Measurements from ENCODE around the gene PAX8.

The PAX8 gene

DNA sequence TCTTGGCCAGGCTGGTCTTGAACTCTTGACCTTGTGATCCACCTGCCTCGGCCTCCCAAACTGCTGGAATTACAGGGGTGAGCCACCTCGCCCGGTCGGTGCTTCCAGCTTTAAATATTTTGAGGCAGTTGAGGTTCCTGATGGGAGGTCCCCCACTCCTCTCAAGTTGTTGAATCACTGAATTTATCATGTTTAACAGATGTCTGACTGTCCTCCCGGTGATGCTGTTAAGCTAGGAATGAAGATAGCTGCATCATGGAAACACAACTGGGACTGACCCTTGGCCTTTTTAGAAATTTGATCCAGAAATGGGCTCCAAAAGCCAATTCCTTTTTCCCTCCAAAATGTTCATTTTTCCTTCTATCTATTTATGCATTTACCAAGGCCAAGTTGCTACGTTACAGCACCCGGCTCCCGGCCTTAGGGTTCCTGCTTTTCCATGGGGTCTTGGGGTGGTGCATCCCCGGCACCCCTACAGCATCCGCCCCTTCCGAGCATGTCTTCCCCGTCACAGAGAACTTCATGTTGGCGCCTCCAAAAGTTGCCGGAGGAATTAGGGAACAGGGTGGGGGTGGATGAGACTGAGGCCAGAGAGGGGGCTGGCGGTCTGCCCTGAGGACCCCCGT, 43.9 kb downstream of the PAX8 start:
- no peak for DNase-seq
- peak overlapping the region; percentile 76 for H2AFZ ChIP-seq (ENCODE audit: low read depth, low read length)
- no peaks in the 10 kb centered on the region for H3K27me3 ChIP-seq (ENCODE audit: insufficient read depth, low read length, poor library complexity)
- H3K4me1 ChIP-seq (ENCODE audit: insufficient read depth, low read length) = peaks cover 24% of the 10 kb centered on the region
- peak overlapping the region; percentile 71 for H3K9ac ChIP-seq (ENCODE audit: low read depth, low read length)
- H3K27ac ChIP-seq (ENCODE audit: low read length) = peak overlapping the region; percentile 86
- TF ChIP-seq EZH2 (IDR thresholded peaks at IDR 0.05; ENCODE audit: borderline replicate concordance, low read depth, low read length, severe bottlenecking) = no peak
- TF ChIP-seq, protein P1, sequence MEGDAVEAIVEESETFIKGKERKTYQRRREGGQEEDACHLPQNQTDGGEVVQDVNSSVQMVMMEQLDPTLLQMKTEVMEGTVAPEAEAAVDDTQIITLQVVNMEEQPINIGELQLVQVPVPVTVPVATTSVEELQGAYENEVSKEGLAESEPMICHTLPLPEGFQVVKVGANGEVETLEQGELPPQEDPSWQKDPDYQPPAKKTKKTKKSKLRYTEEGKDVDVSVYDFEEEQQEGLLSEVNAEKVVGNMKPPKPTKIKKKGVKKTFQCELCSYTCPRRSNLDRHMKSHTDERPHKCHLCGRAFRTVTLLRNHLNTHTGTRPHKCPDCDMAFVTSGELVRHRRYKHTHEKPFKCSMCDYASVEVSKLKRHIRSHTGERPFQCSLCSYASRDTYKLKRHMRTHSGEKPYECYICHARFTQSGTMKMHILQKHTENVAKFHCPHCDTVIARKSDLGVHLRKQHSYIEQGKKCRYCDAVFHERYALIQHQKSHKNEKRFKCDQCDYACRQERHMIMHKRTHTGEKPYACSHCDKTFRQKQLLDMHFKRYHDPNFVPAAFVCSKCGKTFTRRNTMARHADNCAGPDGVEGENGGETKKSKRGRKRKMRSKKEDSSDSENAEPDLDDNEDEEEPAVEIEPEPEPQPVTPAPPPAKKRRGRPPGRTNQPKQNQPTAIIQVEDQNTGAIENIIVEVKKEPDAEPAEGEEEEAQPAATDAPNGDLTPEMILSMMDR (IDR thresholded peaks at IDR 0.05; ENCODE audit: borderline replicate concordance, extremely low read depth, low read length, poor library complexity, severe bottlenecking) = no peak
- no peaks in the 10 kb centered on the region for H4K20me1 ChIP-seq (ENCODE audit: insufficient read depth, low read length)
- peaks cover 20% of the 10 kb centered on the region for H3K36me3 ChIP-seq (ENCODE audit: insufficient read depth, low read length)
- peak; percentile 47 for ATAC-seq (ENCODE audit: insufficient read depth, low read depth)
- peak overlapping the region; percentile 66 for H3K4me2 ChIP-seq (ENCODE audit: insufficient read depth, low read length)
- peak overlapping the region; percentile 58 to 83; a peak in 3 of 4 replicates for H3K4me3 ChIP-seq (ENCODE audit: low read depth in 1 of 2, low read length in 2 of 2)
- H3K9me3 ChIP-seq (ENCODE audit: insufficient read depth, low read length, severe bottlenecking) = no peaks in the 10 kb centered on the region
- H3K79me2 ChIP-seq (ENCODE audit: insufficient read depth, low read length) = peaks cover 26% of the 10 kb centered on the region

DNA sequence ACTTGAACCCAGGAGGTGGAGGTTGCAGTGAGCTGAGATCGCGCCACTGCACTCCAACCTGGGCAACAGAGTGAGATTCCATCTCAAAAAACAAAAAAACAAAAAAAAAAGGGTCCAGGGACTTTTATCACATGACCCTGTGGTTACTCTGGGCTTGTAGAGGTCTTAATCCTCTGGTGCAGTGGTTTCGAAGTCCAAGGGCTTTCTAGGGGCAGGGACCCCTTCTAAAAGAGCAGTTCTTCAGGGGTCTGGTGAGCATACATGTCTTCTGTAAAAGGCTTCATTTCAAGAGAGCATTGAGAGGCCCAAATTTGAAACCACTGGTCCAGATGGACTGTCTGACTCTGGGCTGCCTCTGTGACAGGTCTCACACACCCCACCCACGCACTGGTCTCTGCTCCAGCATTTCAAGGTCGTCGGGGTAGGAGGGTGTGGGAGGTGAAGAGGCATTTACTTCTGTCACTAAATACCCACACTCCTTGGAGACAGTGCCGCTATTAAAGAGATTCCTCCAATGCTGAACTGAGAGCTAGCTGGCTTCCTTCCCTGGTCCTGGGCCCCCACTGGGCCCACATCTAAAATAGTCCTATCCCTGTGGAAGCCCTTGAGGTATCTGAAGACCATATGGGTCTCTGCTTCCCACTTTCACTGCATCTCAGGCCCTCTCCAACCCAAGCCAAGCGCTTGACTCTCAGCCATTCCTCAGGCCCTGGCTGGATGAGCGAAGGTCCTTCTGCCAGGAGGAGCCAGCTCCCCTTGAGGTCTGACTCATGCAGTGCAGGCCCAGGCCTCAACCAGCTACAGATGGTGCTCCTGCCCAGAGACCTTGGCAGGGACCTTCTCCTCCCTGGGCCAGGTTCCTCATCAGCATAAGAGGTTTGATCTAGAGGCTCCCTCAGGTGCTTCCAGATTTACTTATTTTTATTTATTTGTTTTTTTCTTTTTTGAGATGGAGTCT, 44.8 kb downstream of the PAX8 start:
- H3K4me1 ChIP-seq (ENCODE audit: insufficient read depth, low read length) = peaks cover 24% of the 10 kb centered on the region
- DNase-seq (no peak), ATAC-seq (ENCODE audit: insufficient read depth, low read depth) (no peak)
- no peaks in the 10 kb centered on the region for H3K9me3 ChIP-seq (ENCODE audit: insufficient read depth, low read length, severe bottlenecking)
- peaks cover 15% of the 10 kb centered on the region for H3K36me3 ChIP-seq (ENCODE audit: insufficient read depth, low read length)
- peaks cover 26% of the 10 kb centered on the region for H3K79me2 ChIP-seq (ENCODE audit: insufficient read depth, low read length)
- no peak overlapping the region for H3K4me3 ChIP-seq (ENCODE audit: low read depth in 1 of 2, low read length in 2 of 2)
- no peak overlapping the region for H3K9ac ChIP-seq (ENCODE audit: low read depth, low read length)
- H2AFZ ChIP-seq (ENCODE audit: low read depth, low read length) = no peak overlapping the region
- H4K20me1 ChIP-seq (ENCODE audit: insufficient read depth, low read length) = no peaks in the 10 kb centered on the region
- H3K27me3 ChIP-seq (ENCODE audit: insufficient read depth, low read length, poor library complexity) = no peaks in the 10 kb centered on the region
- no peak overlapping the region for H3K27ac ChIP-seq (ENCODE audit: low read length)
- TF ChIP-seq EZH2 (IDR thresholded peaks at IDR 0.05; ENCODE audit: borderline replicate concordance, low read depth, low read length, severe bottlenecking) = no peak
- TF ChIP-seq, protein P1 (IDR thresholded peaks at IDR 0.05; ENCODE audit: borderline replicate concordance, extremely low read depth, low read length, poor library complexity, severe bottlenecking) = peak; percentile 26
- 0 out of 2 replicates have a peak overlapping the region, but pooled peaks have one; percentile 66 for H3K4me2 ChIP-seq (ENCODE audit: insufficient read depth, low read length)

DNA sequence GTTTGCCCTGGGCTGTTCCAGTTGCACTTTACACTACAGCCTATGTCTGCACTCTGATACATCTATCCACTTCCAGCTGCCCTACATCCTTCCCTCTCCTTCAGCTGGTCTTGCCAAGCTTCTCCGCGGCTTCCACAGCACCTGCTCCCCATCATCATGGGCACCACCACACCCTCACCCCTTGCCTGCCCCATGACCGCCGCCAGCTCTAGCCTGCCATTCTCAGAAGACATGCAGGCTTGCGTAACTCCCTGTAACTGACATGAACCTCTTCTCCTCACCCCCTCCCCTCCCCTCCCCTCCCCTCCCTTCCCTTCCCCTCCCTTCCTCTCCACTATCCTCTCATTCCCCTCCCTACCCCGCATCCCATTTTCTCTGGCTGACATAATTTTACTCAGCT, 46.0 kb downstream of the PAX8 start:
- Histone ChIP-seq H3K36me3 (ENCODE audit: insufficient read depth, low read length) (peaks cover 13% of the 10 kb centered on the region), H3K27me3 (ENCODE audit: insufficient read depth, low read length, poor library complexity) (no peaks in the 10 kb centered on the region), H4K20me1 (ENCODE audit: insufficient read depth, low read length) (no peaks in the 10 kb centered on the region), H3K4me2 (ENCODE audit: insufficient read depth, low read length) (no peak overlapping the region), H3K9ac (ENCODE audit: low read depth, low read length) (no peak overlapping the region), H3K9me3 (ENCODE audit: insufficient read depth, low read length, severe bottlenecking) (no peaks in the 10 kb centered on the region), H3K27ac (ENCODE audit: low read length) (no peak overlapping the region), H3K4me3 (ENCODE audit: low read depth in 1 of 2, low read length in 2 of 2) (no peak overlapping the region), H2AFZ (ENCODE audit: low read depth, low read length) (no peak overlapping the region), H3K4me1 (ENCODE audit: insufficient read depth, low read length) (peaks cover 24% of the 10 kb centered on the region), H3K79me2 (ENCODE audit: insufficient read depth, low read length) (peaks cover 25% of the 10 kb centered on the region)
- DNase-seq (no peak), ATAC-seq (ENCODE audit: insufficient read depth, low read depth) (no peak)
- TF ChIP-seq EZH2 (IDR thresholded peaks at IDR 0.05; ENCODE audit: borderline replicate concordance, low read depth, low read length, severe bottlenecking) = no peak
- TF ChIP-seq, protein P1 (IDR thresholded peaks at IDR 0.05; ENCODE audit: borderline replicate concordance, extremely low read depth, low read length, poor library complexity, severe bottlenecking) = no peak

Measured in DND-41 (cell line).